ENCODE data around the gene P4HTM.

P4HTM gene

GRCh38 chr3:49025005-49025792 is 35.2 kb downstream of the P4HTM start:
- no peaks in the 10 kb centered on the region for H3K27me3 ChIP-seq (ENCODE audit: control insufficient read depth in 1 of 2, insufficient read depth in 2 of 2, low read length in 2 of 2)
- H3K36me3 ChIP-seq (ENCODE audit: control insufficient read depth in 2 of 2, insufficient read depth in 2 of 2, low read length in 2 of 2), result peaks cover 27 to 33% of the 10 kb centered on the region in 2 donors

GRCh38 chr3:49025793-49026520 is 35.9 kb downstream of the P4HTM start:
- Histone ChIP-seq H3K27me3 (ENCODE audit: control insufficient read depth in 1 of 2, insufficient read depth in 2 of 2, low read length in 2 of 2) (no peaks in the 10 kb centered on the region), H3K4me1 (ENCODE audit: control insufficient read depth, insufficient read depth, low read length) (peaks cover 26% of the 10 kb centered on the region), H3K36me3 (ENCODE audit: control insufficient read depth in 2 of 2, insufficient read depth in 2 of 2, low read length in 2 of 2) (peaks cover 27 to 38% of the 10 kb centered on the region in 2 donors), H3K9ac (ENCODE audit: low read length in 2 of 2) (no peak overlapping the region), H3K4me3 (ENCODE audit: low read length in 2 of 2) (no peak overlapping the region), H3K27ac (ENCODE audit: low read length) (no peak overlapping the region), H3K9me3 (ENCODE audit: control insufficient read depth in 2 of 2, low read length in 2 of 2) (no peaks in the 10 kb centered on the region)

More at GRCh38 chr3:49025005-49025792, 35.2 kb downstream of the P4HTM start:
- Histone ChIP-seq H3K9ac (ENCODE audit: low read length in 2 of 2) (no peak overlapping the region), H3K27ac (ENCODE audit: low read length) (no peak overlapping the region), H3K9me3 (ENCODE audit: control insufficient read depth in 2 of 2, low read length in 2 of 2) (no peaks in the 10 kb centered on the region), H3K4me3 (ENCODE audit: low read length in 2 of 2) (no peak overlapping the region), H3K4me1 (ENCODE audit: control insufficient read depth, insufficient read depth, low read length) (peaks cover 33% of the 10 kb centered on the region)

DNA sequence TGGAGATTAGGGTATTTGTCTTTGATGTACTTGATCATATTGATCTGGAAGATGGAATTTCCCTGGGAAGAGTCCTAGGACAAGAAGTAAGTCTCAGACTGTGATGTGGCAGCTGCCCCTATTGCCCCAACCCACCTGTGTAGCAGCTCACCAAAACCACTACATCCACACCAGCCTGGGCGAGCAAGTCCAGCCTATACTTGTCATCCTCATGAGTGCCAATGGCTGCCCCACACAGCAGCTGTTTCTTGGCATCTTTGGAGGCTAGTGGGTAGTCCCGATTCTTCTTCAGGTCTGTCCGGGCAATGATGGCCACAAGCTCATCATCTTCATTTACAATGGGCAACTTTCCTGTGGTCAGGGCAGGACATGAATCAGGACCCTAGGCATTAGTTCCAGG is 36.5 kb downstream of the P4HTM start:
- H3K27me3 ChIP-seq (ENCODE audit: control insufficient read depth in 1 of 2, insufficient read depth in 2 of 2, low read length in 2 of 2), result no peaks in the 10 kb centered on the region
- H3K4me3 ChIP-seq (ENCODE audit: low read length in 2 of 2), result no peak overlapping the region
- peaks cover 30 to 40% of the 10 kb centered on the region in 2 donors for H3K36me3 ChIP-seq (ENCODE audit: control insufficient read depth in 2 of 2, insufficient read depth in 2 of 2, low read length in 2 of 2)
- H3K9me3 ChIP-seq (ENCODE audit: control insufficient read depth in 2 of 2, low read length in 2 of 2), result no peaks in the 10 kb centered on the region
- no peak overlapping the region for H3K27ac ChIP-seq (ENCODE audit: low read length)
- H3K4me1 ChIP-seq (ENCODE audit: control insufficient read depth, insufficient read depth, low read length), result peaks cover 23% of the 10 kb centered on the region
- no peak overlapping the region for H3K9ac ChIP-seq (ENCODE audit: low read length in 2 of 2)

GRCh38 chr3:49027634-49028033 is 37.6 kb downstream of the P4HTM start:
- H3K4me1 ChIP-seq (ENCODE audit: control insufficient read depth, insufficient read depth, low read length), result peaks cover 23% of the 10 kb centered on the region
- H3K9ac ChIP-seq (ENCODE audit: low read length in 2 of 2), result no peak overlapping the region
- no peak overlapping the region for H3K4me3 ChIP-seq (ENCODE audit: low read length in 2 of 2)
- H3K27me3 ChIP-seq (ENCODE audit: control insufficient read depth in 1 of 2, insufficient read depth in 2 of 2, low read length in 2 of 2), result no peaks in the 10 kb centered on the region
- H3K27ac ChIP-seq (ENCODE audit: low read length), result peak overlapping the region; percentile 96
- H3K36me3 ChIP-seq (ENCODE audit: control insufficient read depth in 2 of 2, insufficient read depth in 2 of 2, low read length in 2 of 2), result peaks cover 41 to 51% of the 10 kb centered on the region in 2 donors
- no peaks in the 10 kb centered on the region for H3K9me3 ChIP-seq (ENCODE audit: control insufficient read depth in 2 of 2, low read length in 2 of 2)

GRCh38 chr3:49028298-49028672 is 38.2 kb downstream of the P4HTM start:
- Histone ChIP-seq H3K36me3 (ENCODE audit: control insufficient read depth in 2 of 2, insufficient read depth in 2 of 2, low read length in 2 of 2) (peaks cover 47 to 54% of the 10 kb centered on the region in 2 donors), H3K27me3 (ENCODE audit: control insufficient read depth in 1 of 2, insufficient read depth in 2 of 2, low read length in 2 of 2) (no peaks in the 10 kb centered on the region), H3K27ac (ENCODE audit: low read length) (peak overlapping the region; percentile 96), H3K4me3 (ENCODE audit: low read length in 2 of 2) (peak overlapping the region; percentile 45 to 84), H3K4me1 (ENCODE audit: control insufficient read depth, insufficient read depth, low read length) (peaks cover 19% of the 10 kb centered on the region), H3K9me3 (ENCODE audit: control insufficient read depth in 2 of 2, low read length in 2 of 2) (no peaks in the 10 kb centered on the region), H3K9ac (ENCODE audit: low read length in 2 of 2) (peak overlapping the region; percentile 87 to 96)

DNA sequence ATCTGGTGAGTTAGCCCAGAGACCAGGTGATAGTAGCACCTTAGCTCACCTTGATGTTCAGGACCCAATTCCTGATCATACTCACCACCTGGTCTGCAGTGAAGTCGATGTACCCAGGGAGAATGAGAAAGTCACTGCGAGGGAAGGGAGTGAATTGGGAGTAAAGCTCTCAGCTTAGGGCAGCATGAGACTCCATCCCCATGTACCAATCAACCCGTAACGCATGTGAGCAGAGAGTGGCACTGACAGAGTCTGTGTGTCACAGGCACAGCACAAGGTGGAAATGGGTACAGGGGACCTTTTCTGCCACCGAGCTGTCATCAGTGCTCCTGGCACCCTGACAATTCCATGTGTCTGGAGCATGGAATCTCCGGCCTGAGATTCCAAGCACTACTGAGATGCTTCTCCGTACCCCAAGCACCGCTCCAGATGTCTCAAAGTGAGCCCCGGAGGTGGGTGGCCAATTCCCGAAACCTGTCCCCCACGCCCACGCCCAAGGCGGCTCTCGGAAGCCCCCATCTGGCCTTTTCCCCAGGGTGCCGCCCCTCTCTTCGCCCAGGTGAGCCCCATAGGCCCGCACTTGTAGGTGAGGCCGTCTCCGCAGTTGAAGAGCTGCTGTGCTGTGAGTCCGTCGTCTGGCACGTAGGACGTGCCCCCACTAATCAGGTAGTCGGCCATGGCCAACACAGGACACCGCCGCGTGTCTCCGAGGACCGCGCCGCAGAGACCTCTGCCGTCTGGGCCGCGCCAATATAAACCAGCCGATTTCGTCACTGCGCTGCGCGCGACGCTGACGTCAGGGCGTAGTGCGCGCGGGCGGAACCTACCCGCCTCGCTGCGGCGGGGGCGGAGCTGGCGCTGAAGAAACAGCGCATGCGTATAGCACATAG is 38.9 kb downstream of the P4HTM start, which contains the start of gene IMPDH2:
IMPDH2 (minus strand) TSS at position 726 of the 890 bp plus-strand sequence; CDS start at position 678, 48 bp downstream.
- peaks cover 45 to 53% of the 10 kb centered on the region in 2 donors for H3K36me3 ChIP-seq (ENCODE audit: control insufficient read depth in 2 of 2, insufficient read depth in 2 of 2, low read length in 2 of 2)

GRCh38 chr3:49029563-49029884 is 39.5 kb downstream of the P4HTM start:
- H3K36me3 ChIP-seq (ENCODE audit: control insufficient read depth in 2 of 2, insufficient read depth in 2 of 2, low read length in 2 of 2), result peaks cover 42 to 50% of the 10 kb centered on the region in 2 donors
- H3K9me3 ChIP-seq (ENCODE audit: control insufficient read depth in 2 of 2, low read length in 2 of 2), result no peaks in the 10 kb centered on the region
- H3K27ac ChIP-seq (ENCODE audit: low read length), result peak overlapping the region; percentile 96
- peak overlapping the region; percentile 45 to 84 for H3K4me3 ChIP-seq (ENCODE audit: low read length in 2 of 2)
- no peaks in the 10 kb centered on the region for H3K27me3 ChIP-seq (ENCODE audit: control insufficient read depth in 1 of 2, insufficient read depth in 2 of 2, low read length in 2 of 2)
- peak overlapping the region; percentile 87 to 96 for H3K9ac ChIP-seq (ENCODE audit: low read length in 2 of 2)
- H3K4me1 ChIP-seq (ENCODE audit: control insufficient read depth, insufficient read depth, low read length), result peaks cover 17% of the 10 kb centered on the region

More for the DNA sequence above, 38.9 kb downstream of the P4HTM start, which contains the start of gene IMPDH2:
- H3K4me1 ChIP-seq (ENCODE audit: control insufficient read depth, insufficient read depth, low read length), result peaks cover 17% of the 10 kb centered on the region
- no peaks in the 10 kb centered on the region for H3K27me3 ChIP-seq (ENCODE audit: control insufficient read depth in 1 of 2, insufficient read depth in 2 of 2, low read length in 2 of 2)
- peak within 1 kb of the TSS; percentile 45 to 84 for H3K4me3 ChIP-seq (ENCODE audit: low read length in 2 of 2)
- peak within 1 kb of the TSS; percentile 96 for H3K27ac ChIP-seq (ENCODE audit: low read length)
- no peaks in the 10 kb centered on the region for H3K9me3 ChIP-seq (ENCODE audit: control insufficient read depth in 2 of 2, low read length in 2 of 2)
- H3K9ac ChIP-seq (ENCODE audit: low read length in 2 of 2), result peak within 1 kb of the TSS; percentile 87 to 96

DNA sequence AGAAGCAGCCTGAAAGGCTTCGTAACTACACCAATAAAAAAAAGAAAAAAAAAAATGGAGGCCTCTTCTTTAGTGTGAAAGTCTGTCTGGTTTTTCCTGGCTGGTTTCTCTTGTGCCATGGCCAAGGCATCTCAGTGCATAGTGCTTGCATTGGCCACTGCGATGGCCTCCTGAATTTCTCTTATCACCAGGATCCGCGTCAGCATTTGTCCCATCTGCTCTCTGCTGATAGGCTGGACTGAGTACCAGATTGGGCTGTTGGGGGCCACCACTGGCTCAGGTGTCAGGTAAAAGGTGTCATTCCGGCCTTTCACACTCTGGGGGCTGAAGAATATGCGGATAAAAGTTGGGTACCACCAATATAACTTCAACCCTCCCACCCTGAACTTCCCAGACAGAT is 40.3 kb downstream of the P4HTM start:
- Histone ChIP-seq H3K36me3 (ENCODE audit: control insufficient read depth in 2 of 2, insufficient read depth in 2 of 2, low read length in 2 of 2) (peaks cover 40 to 46% of the 10 kb centered on the region in 2 donors), H3K27me3 (ENCODE audit: control insufficient read depth in 1 of 2, insufficient read depth in 2 of 2, low read length in 2 of 2) (no peaks in the 10 kb centered on the region), H3K9ac (ENCODE audit: low read length in 2 of 2) (peak overlapping the region in 1 of 2 donors; percentile 21), H3K27ac (ENCODE audit: low read length) (no peak overlapping the region), H3K9me3 (ENCODE audit: control insufficient read depth in 2 of 2, low read length in 2 of 2) (no peaks in the 10 kb centered on the region), H3K4me3 (ENCODE audit: low read length in 2 of 2) (no peak overlapping the region), H3K4me1 (ENCODE audit: control insufficient read depth, insufficient read depth, low read length) (peaks cover 17% of the 10 kb centered on the region)

DNA sequence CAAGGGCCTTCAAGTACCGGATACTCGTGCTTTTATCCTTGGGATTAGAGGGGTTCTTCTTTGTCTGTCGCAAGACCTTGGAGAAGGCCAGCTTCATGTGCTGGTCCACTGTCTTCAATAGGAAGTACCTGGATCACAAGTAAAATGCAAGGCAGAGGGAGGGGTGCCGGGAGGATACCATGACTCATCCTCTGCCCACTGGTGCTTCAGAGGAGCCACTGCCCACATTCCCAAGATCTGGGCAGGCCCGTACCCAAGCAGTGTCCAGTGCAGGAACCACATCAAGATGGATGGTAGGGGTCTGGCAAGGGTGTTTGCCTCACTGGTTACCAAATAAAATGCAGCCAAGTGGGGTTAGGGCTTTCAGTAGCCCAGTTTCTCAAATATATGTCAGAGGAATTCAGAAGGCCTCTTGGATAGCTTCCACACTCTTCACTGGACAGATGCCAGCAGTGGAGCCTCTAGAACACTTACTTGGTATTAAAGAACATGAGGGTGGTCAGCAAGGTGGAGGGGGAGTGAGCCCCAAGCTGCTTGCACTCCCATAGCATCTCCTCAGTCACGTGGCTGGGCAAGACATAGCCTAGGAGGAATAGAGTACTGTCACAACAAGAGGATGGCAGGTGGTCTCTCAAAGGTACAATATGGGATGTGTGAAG is 42.7 kb downstream of the P4HTM start:
- H3K27me3 ChIP-seq (ENCODE audit: control insufficient read depth in 1 of 2, insufficient read depth in 2 of 2, low read length in 2 of 2), result no peaks in the 10 kb centered on the region
- H3K36me3 ChIP-seq (ENCODE audit: control insufficient read depth in 2 of 2, insufficient read depth in 2 of 2, low read length in 2 of 2), result peaks cover 29 to 33% of the 10 kb centered on the region in 2 donors
- no peak overlapping the region for H3K27ac ChIP-seq (ENCODE audit: low read length)

GRCh38 chr3:49034650-49035049 is 44.6 kb downstream of the P4HTM start:
- Histone ChIP-seq H3K4me1 (ENCODE audit: control insufficient read depth, insufficient read depth, low read length) (peaks cover 6% of the 10 kb centered on the region), H3K9ac (ENCODE audit: low read length in 2 of 2) (no peak overlapping the region), H3K27ac (ENCODE audit: low read length) (no peak overlapping the region), H3K4me3 (ENCODE audit: low read length in 2 of 2) (no peak overlapping the region), H3K27me3 (ENCODE audit: control insufficient read depth in 1 of 2, insufficient read depth in 2 of 2, low read length in 2 of 2) (no peaks in the 10 kb centered on the region), H3K36me3 (ENCODE audit: control insufficient read depth in 2 of 2, insufficient read depth in 2 of 2, low read length in 2 of 2) (peaks cover 29 to 33% of the 10 kb centered on the region in 2 donors), H3K9me3 (ENCODE audit: control insufficient read depth in 2 of 2, low read length in 2 of 2) (no peaks in the 10 kb centered on the region)

More for the DNA sequence above, 42.7 kb downstream of the P4HTM start:
- Histone ChIP-seq H3K9ac (ENCODE audit: low read length in 2 of 2) (peak overlapping the region in 1 of 2 donors; percentile 13), H3K4me3 (ENCODE audit: low read length in 2 of 2) (no peak overlapping the region), H3K4me1 (ENCODE audit: control insufficient read depth, insufficient read depth, low read length) (peaks cover 17% of the 10 kb centered on the region), H3K9me3 (ENCODE audit: control insufficient read depth in 2 of 2, low read length in 2 of 2) (no peaks in the 10 kb centered on the region)
